ENCODE measurements around the gene KATNBL1. TPM values are rescaled to one million over a fixed set of nuclear protein-coding genes. Genes with fewer than 3 reads are reported as not detected.

The KATNBL1 gene
- total RNA-seq, 1 experiment from 2014 or later: 46.8 TPM

DNA sequence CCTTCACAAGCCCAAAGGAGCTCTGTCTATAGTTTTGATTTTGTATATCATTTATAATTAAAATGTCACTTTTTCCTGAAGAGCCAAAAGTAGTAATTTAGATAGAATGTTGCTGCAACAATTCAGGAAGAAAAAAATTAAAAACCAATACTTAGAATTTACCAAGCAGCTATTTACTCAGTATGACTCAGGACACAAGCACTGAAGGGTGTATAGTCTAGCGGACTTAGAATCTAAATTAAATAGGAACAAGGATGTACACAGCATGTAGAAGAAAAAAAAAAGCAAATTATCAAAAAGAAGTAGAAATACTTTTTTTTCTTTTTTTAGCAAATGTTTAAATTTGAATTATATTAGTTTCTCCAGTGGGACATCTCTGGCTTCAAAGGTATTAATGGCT lies 76.4 kb downstream of the KATNBL1 start:
- H4K20me1 ChIP-seq (ENCODE audit: control insufficient read depth, insufficient read depth, insufficient read length): no peaks in the 10 kb centered on the region
- H3K4ac ChIP-seq (ENCODE audit: low read depth, low read length): no peak overlapping the region
- peaks cover 6 to 7% of the 10 kb centered on the region in 2 experiments for H3K4me1 Mint-ChIP-seq
- no peaks in the 10 kb centered on the region for H3K4me1 ChIP-seq (ENCODE audit: insufficient read depth, low read length)
- no peak overlapping the region for H3T11ph ChIP-seq (ENCODE audit: low read length)
- H2BK5ac ChIP-seq (ENCODE audit: insufficient read length, low read length): no peak overlapping the region
- no peak overlapping the region for H2AK5ac ChIP-seq (ENCODE audit: insufficient read length, low read length)
- H3K27ac ChIP-seq (ENCODE audit: insufficient read length, low read depth, low read length): no peak overlapping the region
- H2BK12ac ChIP-seq (ENCODE audit: insufficient read length, low read depth, low read length): no peak overlapping the region
- no peaks in the 10 kb centered on the region for H3K9me3 Mint-ChIP-seq
- H4K5ac ChIP-seq (ENCODE audit: insufficient read length, low read depth, low read length): no peak overlapping the region
- H3K9me3 ChIP-seq (ENCODE audit: control insufficient read depth, low read depth, low read length): no peaks in the 10 kb centered on the region
- no peaks in the 10 kb centered on the region for H3K79me2 ChIP-seq (ENCODE audit: insufficient read depth, low read length)
- no peak overlapping the region for H4K8ac ChIP-seq (replicated peaks; ENCODE audit: insufficient read length, low read depth, low read length)
- no peak for DNase-seq
- H3K27me3 Mint-ChIP-seq (ENCODE audit: low read depth): no peaks in the 10 kb centered on the region
- H2AFZ ChIP-seq (ENCODE audit: low read length): no peak overlapping the region
- no peak overlapping the region for H3K23ac ChIP-seq (ENCODE audit: insufficient read length, low read depth, low read length)
- H3K14ac ChIP-seq (ENCODE audit: insufficient read depth, low read length): no peak overlapping the region
- H2BK15ac ChIP-seq (ENCODE audit: low read depth, low read length): no peak overlapping the region
- no peak overlapping the region for H3K27ac Mint-ChIP-seq
- WGBS (ENCODE audit: extremely low coverage, insufficient read length, low lambda C conversion rate): no CpG with 5 or more reads among the region's 1 CpG
- H3K18ac ChIP-seq (ENCODE audit: insufficient read length, low read depth, low read length): no peak overlapping the region
- H3K36me3 Mint-ChIP-seq (ENCODE audit: insufficient read depth in 1 of 3, low read depth in 3 of 3): peaks cover 0 to 4% (median 4%) of the 10 kb centered on the region in 3 experiments; a peak in 2 of 7 replicates
- no peak overlapping the region for H4K91ac ChIP-seq (ENCODE audit: insufficient read length, low read depth, low read length)
- H2BK120ac ChIP-seq (ENCODE audit: low read depth, low read length, poor library complexity, severe bottlenecking): no peak overlapping the region
- H3K4me3 Mint-ChIP-seq: no peak overlapping the region
- no peaks in the 10 kb centered on the region for H3K79me1 ChIP-seq (ENCODE audit: insufficient read depth, low read depth, low read length, poor library complexity, severe bottlenecking)
- TF ChIP-seq, protein P1, sequence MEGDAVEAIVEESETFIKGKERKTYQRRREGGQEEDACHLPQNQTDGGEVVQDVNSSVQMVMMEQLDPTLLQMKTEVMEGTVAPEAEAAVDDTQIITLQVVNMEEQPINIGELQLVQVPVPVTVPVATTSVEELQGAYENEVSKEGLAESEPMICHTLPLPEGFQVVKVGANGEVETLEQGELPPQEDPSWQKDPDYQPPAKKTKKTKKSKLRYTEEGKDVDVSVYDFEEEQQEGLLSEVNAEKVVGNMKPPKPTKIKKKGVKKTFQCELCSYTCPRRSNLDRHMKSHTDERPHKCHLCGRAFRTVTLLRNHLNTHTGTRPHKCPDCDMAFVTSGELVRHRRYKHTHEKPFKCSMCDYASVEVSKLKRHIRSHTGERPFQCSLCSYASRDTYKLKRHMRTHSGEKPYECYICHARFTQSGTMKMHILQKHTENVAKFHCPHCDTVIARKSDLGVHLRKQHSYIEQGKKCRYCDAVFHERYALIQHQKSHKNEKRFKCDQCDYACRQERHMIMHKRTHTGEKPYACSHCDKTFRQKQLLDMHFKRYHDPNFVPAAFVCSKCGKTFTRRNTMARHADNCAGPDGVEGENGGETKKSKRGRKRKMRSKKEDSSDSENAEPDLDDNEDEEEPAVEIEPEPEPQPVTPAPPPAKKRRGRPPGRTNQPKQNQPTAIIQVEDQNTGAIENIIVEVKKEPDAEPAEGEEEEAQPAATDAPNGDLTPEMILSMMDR (conservative IDR thresholded peaks at IDR 0.05): no peak
- H3K4me2 ChIP-seq (ENCODE audit: insufficient read depth, insufficient read length, low read length): no peak overlapping the region
- no peaks in the 10 kb centered on the region for H3K23me2 ChIP-seq (ENCODE audit: insufficient read length, low read depth, low read length, poor library complexity, severe bottlenecking)
- H3K27me3 ChIP-seq (ENCODE audit: insufficient read depth, low read length): no peaks in the 10 kb centered on the region
- H3K56ac ChIP-seq (ENCODE audit: insufficient read length, low read depth, low read length): no peak overlapping the region
- no peak overlapping the region for H3K9ac ChIP-seq (ENCODE audit: extremely low read depth, insufficient read length, low read length)
- no peak overlapping the region for H2BK20ac ChIP-seq (ENCODE audit: low read depth, low read length, poor library complexity, severe bottlenecking)

Data from H9 (cell line).